B cell (primary cell): ENCODE measurements around the gene HTR7. TPM values are rescaled to one million over a fixed set of nuclear protein-coding genes. Genes with fewer than 3 reads are reported as not detected.

Experiments
- ATAC-seq: fragments of 200-7000 bp; cut with Tn5 transposase; one replicate; pipeline ENCODE4 v1.10.0; 2021; ENCODE audit warnings: low read depth, mild to moderate bottlenecking, moderate number of reproducible peaks, moderate library complexity
- CTCF ChIA-PET: fragments of 350-600 bp; sonication (Branson Sonifier 250); formaldehyde crosslinking; loops from one replicate; lab custom pipeline; 2021; ENCODE audit warnings: antibody characterized with exemption, inconsistent platforms; lab: Charles Lee
- POLR2A ChIA-PET: fragments of 350-600 bp; sonication (Branson Sonifier 250); formaldehyde crosslinking; loops from one replicate; lab custom pipeline; 2021; ENCODE audit warnings: antibody characterized with exemption; lab: Charles Lee
- DNase-seq: peaks from one replicate; pipeline ENCODE4 v3.0.0; 2013
- H2AFZ ChIP-seq: 2 replicates; pipeline ENCODE4 v1.6.1; 2012; ENCODE audit warnings: mild to moderate bottlenecking, low read depth, low read length; ENCODE audit not compliant: insufficient read depth, poor library complexity, severe bottlenecking
- H3K27ac ChIP-seq, 2 donors: 1 replicate in 1 of 2; 2 replicates in 1 of 2; pipeline ENCODE4 v1.5.1; 2012 to 2013; ENCODE audit warnings: low read length in 2 of 2, mild to moderate bottlenecking in 2 of 2, moderate library complexity in 1 of 2
- H3K27me3 ChIP-seq, 4 experiments: fragments of 200-600 bp in 1 of 4; sonication (generic) in 1 of 4; replicated peaks in 1 of 4; 1 replicate in 2 of 4; 2 replicates in 2 of 4; pipeline versions ENCODE4 v1.6.1 to v1.7.0; 2013 to 2016; ENCODE audit warnings: low read length in 3 of 4, mild to moderate bottlenecking in 2 of 4, mixed read lengths in 1 of 4, moderate library complexity in 1 of 4; ENCODE audit not compliant: insufficient read depth in 4 of 4, control insufficient read depth in 3 of 4; ENCODE audit errors: control extremely low read depth in 1 of 4
- H3K36me3 ChIP-seq, 2 experiments: replicated peaks in 1 of 2; 1 replicate in 1 of 2; 2 replicates in 1 of 2; pipeline versions ENCODE4 v1.6.1 to v1.7.1; 2013; ENCODE audit warnings: low read length in 1 of 2; ENCODE audit not compliant: insufficient read depth in 2 of 2, control insufficient read depth in 1 of 2; ENCODE audit errors: control extremely low read depth in 1 of 2, extremely low read depth in 1 of 2
- H3K4me1 ChIP-seq, 2 donors: fragments of 200-600 bp in 1 of 2; sonication (generic) in 1 of 2; 1 replicate in 1 of 2; 2 replicates in 1 of 2; pipeline versions ENCODE4 v1.5.1 to v1.6.1; 2013 to 2017; ENCODE audit warnings: low read length in 2 of 2; ENCODE audit not compliant: control insufficient read depth in 2 of 2, insufficient read depth in 2 of 2
- H3K4me2 ChIP-seq: replicated peaks from 2 replicates; pipeline ENCODE3; 2012; ENCODE audit warnings: mild to moderate bottlenecking, low read depth, low read length; ENCODE audit not compliant: poor library complexity, severe bottlenecking
- H3K4me3 ChIP-seq, 5 experiments: fragments of 200-600 bp in 1 of 5; sonication (generic) in 1 of 5; 1 replicate in 3 of 5; 2 replicates in 2 of 5; pipeline versions ENCODE4 v1.5.1 to v1.7.0; 2011 to 2016; ENCODE audit warnings: low read length in 4 of 5, mild to moderate bottlenecking in 4 of 5, low read depth in 2 of 5, control low read depth in 1 of 5, moderate library complexity in 1 of 5; ENCODE audit not compliant: insufficient read depth in 1 of 5; ENCODE audit errors: control extremely low read depth in 1 of 5, extremely low read depth in 1 of 5
- H3K79me2 ChIP-seq: fragments of 200-600 bp; sonication (generic); one replicate; pipeline ENCODE4 v1.6.0; 2016; ENCODE audit warnings: low read length; ENCODE audit not compliant: control insufficient read depth, insufficient read depth
- H3K9ac ChIP-seq: fragments of 200-600 bp; sonication (generic); 2 replicates; pipeline ENCODE4 v1.6.1; 2017; ENCODE audit warnings: mild to moderate bottlenecking, low read length, moderate library complexity
- H3K9me3 ChIP-seq, 3 donors: one replicate each; pipeline versions ENCODE4 v1.6.1 to v1.7.1; 2013; ENCODE audit warnings: low read length in 2 of 3; ENCODE audit not compliant: control insufficient read depth in 2 of 3, insufficient read depth in 1 of 3; ENCODE audit errors: control extremely low read depth in 1 of 3
- H4K20me1 ChIP-seq: 2 replicates; pipeline ENCODE4 v1.6.0; 2012; ENCODE audit warnings: mild to moderate bottlenecking, low read length; ENCODE audit not compliant: insufficient read depth, control insufficient read depth, poor library complexity, severe bottlenecking
- H3K27ac Mint-ChIP-seq: one replicate; pipeline ENCODE4 v1.8.0; 2021; ENCODE audit warnings: mixed read lengths
- H3K27me3 Mint-ChIP-seq: one replicate; pipeline ENCODE4 v1.8.0; 2021; ENCODE audit warnings: mixed read lengths
- H3K4me1 Mint-ChIP-seq: one replicate; pipeline ENCODE4 v1.8.0; 2021; ENCODE audit warnings: mixed read lengths
- H3K4me3 Mint-ChIP-seq: one replicate; pipeline ENCODE4 v1.8.0; 2021; ENCODE audit warnings: mixed read lengths
- H3K9me3 Mint-ChIP-seq: one replicate; pipeline ENCODE4 v1.8.0; 2022; ENCODE audit warnings: mixed read lengths; ENCODE audit not compliant: insufficient read depth
- CTCF ChIP-seq: fragments of 200-600 bp; IDR thresholded peaks from one replicate; pipeline ENCODE4 v1.8.0; 2022; ENCODE audit warnings: antibody characterized with exemption, mild to moderate bottlenecking
- EZH2 ChIP-seq: IDR thresholded peaks from 2 replicates; pipeline ENCODE4 v1.6.1; 2012; ENCODE audit warnings: borderline replicate concordance, low read depth, mild to moderate bottlenecking, moderate library complexity, low read length; ENCODE audit not compliant: insufficient read depth, poor library complexity, severe bottlenecking
- WGBS: methylation state at CpG from one replicate; pipeline ENCODE4 v1.1.5; 2013; ENCODE audit warnings: missing lambda C conversion rate; ENCODE audit not compliant: insufficient coverage; 5-methylcytosine and 5-hydroxymethylcytosine counted together
- intact Hi-C: fragments of 100-400 bp; cut with micrococcal nuclease; formaldehyde crosslinking; loops from one replicate; pipeline ENCODE4 v1.10.0; 2022
- polyA plus RNA-seq: library from polyadenylated mRNA; depleted of rRNA; stranded (reverse); fragments of >200 nt; gene quantifications from 2 replicates; pipeline ENCODE4 v1.2.3, GENCODE V29; 2012
- total RNA-seq, 2 donors: library from RNA; stranded (reverse); fragments of 120-200 nt in 1 of 2; gene quantifications; 1 replicate in 1 of 2; 2 replicates in 1 of 2; pipeline versions ENCODE4 v1.2.3 to v1.2.4, GENCODE V29; 2013 to 2022

HTR7 gene
- total and polyA plus RNA-seq, 2 donors (not counting 1 experiment from before 2014, with no cell fraction given), result 0.03 TPM; not detected in 1

- CTCF ChIA-PET, result no interaction called here
- Histone ChIP-seq H3K4me2 (no peak overlapping the region), H3K36me3 (no peaks in the 10 kb centered on the region), H3K27ac (no peak overlapping the region), H3K9ac (no peak overlapping the region), H2AFZ (no peak overlapping the region), H3K9me3 (no peaks in the 10 kb centered on the region), H3K4me3 (no peak overlapping the region), H3K27me3 (peaks cover 0 to 4% (median 0%) of the 10 kb centered on the region in 4 experiments), H3K79me2 (no peaks in the 10 kb centered on the region), H3K4me1 (no peaks in the 10 kb centered on the region), H4K20me1 (no peaks in the 10 kb centered on the region)
- Mint-ChIP-seq H3K4me1 (no peaks in the 10 kb centered on the region), H3K27me3 (peaks cover 11% of the 10 kb centered on the region), H3K4me3 (no peak overlapping the region), H3K9me3 (no peaks in the 10 kb centered on the region), H3K27ac (no peak overlapping the region)
- ATAC-seq, result no peak
- TF ChIP-seq CTCF, result no peak
- no peak for TF ChIP-seq EZH2
- intact Hi-C loops, result no loop called here
- WGBS, result no CpG with 5 or more reads among the region's 3 CpGs
- POLR2A ChIA-PET, result no interaction called here
- no peak for DNase-seq
These were observed 145.3 kb downstream of the HTR7 start for GRCh38 chr10:90712529-90712928.

GRCh38 chr10:90709727-90710126 is 148.1 kb downstream of the HTR7 start:
- no peak overlapping the region for H3K4me2 ChIP-seq
- H2AFZ ChIP-seq, result no peak overlapping the region
- Mint-ChIP-seq H3K9me3 (no peaks in the 10 kb centered on the region), H3K27ac (no peak overlapping the region), H3K4me1 (no peaks in the 10 kb centered on the region), H3K27me3 (peaks cover 18% of the 10 kb centered on the region), H3K4me3 (no peak overlapping the region)
- no peaks in the 10 kb centered on the region for H3K79me2 ChIP-seq
- CTCF ChIA-PET, result no interaction called here
- ATAC-seq (no peak), DNase-seq (no peak)
- peaks cover 0 to 4% (median 0%) of the 10 kb centered on the region in 4 experiments for H3K27me3 ChIP-seq
- no peaks in the 10 kb centered on the region for H4K20me1 ChIP-seq
- 100% methylated on average over 2 of the region's 2 CpGs for WGBS
- intact Hi-C loops, result no loop called here
- no peak for TF ChIP-seq EZH2
- no peak for TF ChIP-seq CTCF
- POLR2A ChIA-PET, result no interaction called here
- no peaks in the 10 kb centered on the region for H3K36me3 ChIP-seq
- no peak overlapping the region for H3K4me3 ChIP-seq
- H3K4me1 ChIP-seq, result no peaks in the 10 kb centered on the region
- no peaks in the 10 kb centered on the region for H3K9me3 ChIP-seq
- no peak overlapping the region for H3K9ac ChIP-seq
- no peak overlapping the region for H3K27ac ChIP-seq
